Mesothelial cell of epicardium (in vitro differentiated cells): ENCODE measurements around the gene APOBEC3B. TPM values are rescaled to one million over a fixed set of nuclear protein-coding genes. Genes with fewer than 3 reads are reported as not detected.
"Not testable (repeated sequence)": the region's sequence is repeated elsewhere in the genome, so short reads cannot be mapped to it uniquely, and the experiment has no call there.

Source experiments
- DNase-seq, 2 experiments: peaks; one replicate each; pipeline ENCODE4 v3.0.0; 2021; ENCODE audit warnings: low spot score in 2 of 2; ENCODE audit not compliant: unreplicated experiment in 2 of 2
- H3K27ac Mint-ChIP-seq: 2 replicates; pipeline ENCODE4 v1.8.0; 2021; ENCODE audit warnings: mixed read lengths
- H3K27me3 Mint-ChIP-seq: 2 replicates; pipeline ENCODE4 v1.8.0; 2021; ENCODE audit warnings: low read depth, mixed read lengths
- H3K36me3 Mint-ChIP-seq: 2 replicates; pipeline ENCODE4 v1.8.0; 2021; ENCODE audit warnings: mixed read lengths
- H3K4me1 Mint-ChIP-seq: 2 replicates; pipeline ENCODE4 v1.8.0; 2021; ENCODE audit warnings: mixed read lengths
- H3K4me3 Mint-ChIP-seq: 2 replicates; pipeline ENCODE4 v1.8.0; 2021; ENCODE audit warnings: mild to moderate bottlenecking, moderate library complexity, mixed read lengths
- H3K9me3 Mint-ChIP-seq: 2 replicates; pipeline ENCODE4 v1.8.0; 2021; ENCODE audit warnings: mixed read lengths
- total RNA-seq: library from RNA; stranded (reverse); gene quantifications from 3 replicates; pipeline ENCODE4 v1.2.1, GENCODE V29; 2021
- TF ChIP-seq, protein P1 (sequence below): fragments of 200-600 bp; sonication (generic); IDR thresholded peaks from one replicate; pipeline ENCODE4 v1.5.0; 2021; ENCODE audit warnings: antibody characterized with exemption; ENCODE audit not compliant: unreplicated experiment

Gene APOBEC3B
- total RNA-seq, 1 donor from 2014 or later, result 4.3 TPM

DNA sequence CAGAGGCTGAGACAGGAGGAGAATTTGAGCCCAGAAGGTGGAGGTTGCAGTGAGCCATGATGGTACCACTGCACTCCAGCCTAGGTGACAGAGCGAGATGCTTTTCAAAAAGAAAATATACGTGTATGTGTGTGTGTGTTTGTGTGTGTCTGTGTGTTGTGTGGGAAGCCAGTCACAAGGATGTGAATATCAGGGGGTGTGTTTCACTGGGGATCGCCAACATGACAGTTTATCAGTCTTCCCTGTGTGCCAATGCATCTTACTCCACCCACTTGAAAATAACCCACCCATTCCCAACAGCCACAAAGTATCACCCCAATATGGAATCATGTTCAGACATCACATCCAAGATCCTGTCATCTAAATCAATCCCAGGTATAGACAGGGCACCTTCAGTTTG is 10.4 kb upstream of the APOBEC3B start:
- no peak for DNase-seq
- peaks cover 18% of the 10 kb centered on the region for H3K27me3 Mint-ChIP-seq
- H3K9me3 Mint-ChIP-seq, result no peaks in the 10 kb centered on the region
- no peaks in the 10 kb centered on the region for H3K36me3 Mint-ChIP-seq
- no peaks in the 10 kb centered on the region for H3K4me1 Mint-ChIP-seq
- no peak overlapping the region for H3K4me3 Mint-ChIP-seq
- TF ChIP-seq, protein P1, sequence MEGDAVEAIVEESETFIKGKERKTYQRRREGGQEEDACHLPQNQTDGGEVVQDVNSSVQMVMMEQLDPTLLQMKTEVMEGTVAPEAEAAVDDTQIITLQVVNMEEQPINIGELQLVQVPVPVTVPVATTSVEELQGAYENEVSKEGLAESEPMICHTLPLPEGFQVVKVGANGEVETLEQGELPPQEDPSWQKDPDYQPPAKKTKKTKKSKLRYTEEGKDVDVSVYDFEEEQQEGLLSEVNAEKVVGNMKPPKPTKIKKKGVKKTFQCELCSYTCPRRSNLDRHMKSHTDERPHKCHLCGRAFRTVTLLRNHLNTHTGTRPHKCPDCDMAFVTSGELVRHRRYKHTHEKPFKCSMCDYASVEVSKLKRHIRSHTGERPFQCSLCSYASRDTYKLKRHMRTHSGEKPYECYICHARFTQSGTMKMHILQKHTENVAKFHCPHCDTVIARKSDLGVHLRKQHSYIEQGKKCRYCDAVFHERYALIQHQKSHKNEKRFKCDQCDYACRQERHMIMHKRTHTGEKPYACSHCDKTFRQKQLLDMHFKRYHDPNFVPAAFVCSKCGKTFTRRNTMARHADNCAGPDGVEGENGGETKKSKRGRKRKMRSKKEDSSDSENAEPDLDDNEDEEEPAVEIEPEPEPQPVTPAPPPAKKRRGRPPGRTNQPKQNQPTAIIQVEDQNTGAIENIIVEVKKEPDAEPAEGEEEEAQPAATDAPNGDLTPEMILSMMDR, result no peak
- H3K27ac Mint-ChIP-seq, result no peak overlapping the region

DNA sequence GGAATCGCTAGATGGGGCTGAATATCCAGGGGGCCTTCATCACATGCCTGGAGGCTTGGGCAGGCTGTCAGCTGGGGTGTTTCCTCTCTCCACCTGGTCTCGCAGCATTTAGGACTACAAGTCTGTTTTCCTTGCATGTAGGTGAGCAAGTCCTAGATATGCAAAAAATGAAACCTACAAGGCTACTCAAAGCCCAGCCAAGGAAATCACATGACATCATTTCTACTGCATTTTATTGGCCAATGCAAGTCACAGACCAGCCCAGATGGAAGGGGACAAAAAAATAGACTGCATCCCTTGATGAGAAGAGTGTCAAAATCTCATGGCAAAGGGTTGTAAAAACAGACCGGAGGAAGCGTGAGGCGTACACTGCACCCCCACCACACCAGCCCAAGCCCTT is 9.6 kb upstream of the APOBEC3B start:
- no peak overlapping the region for H3K4me3 Mint-ChIP-seq
- H3K36me3 Mint-ChIP-seq, result no peaks in the 10 kb centered on the region
- no peaks in the 10 kb centered on the region for H3K4me1 Mint-ChIP-seq
- H3K9me3 Mint-ChIP-seq, result no peaks in the 10 kb centered on the region
- peaks cover 16% of the 10 kb centered on the region for H3K27me3 Mint-ChIP-seq
- no peak overlapping the region for H3K27ac Mint-ChIP-seq
- no peak for DNase-seq
- TF ChIP-seq, protein P1, result no peak

DNA sequence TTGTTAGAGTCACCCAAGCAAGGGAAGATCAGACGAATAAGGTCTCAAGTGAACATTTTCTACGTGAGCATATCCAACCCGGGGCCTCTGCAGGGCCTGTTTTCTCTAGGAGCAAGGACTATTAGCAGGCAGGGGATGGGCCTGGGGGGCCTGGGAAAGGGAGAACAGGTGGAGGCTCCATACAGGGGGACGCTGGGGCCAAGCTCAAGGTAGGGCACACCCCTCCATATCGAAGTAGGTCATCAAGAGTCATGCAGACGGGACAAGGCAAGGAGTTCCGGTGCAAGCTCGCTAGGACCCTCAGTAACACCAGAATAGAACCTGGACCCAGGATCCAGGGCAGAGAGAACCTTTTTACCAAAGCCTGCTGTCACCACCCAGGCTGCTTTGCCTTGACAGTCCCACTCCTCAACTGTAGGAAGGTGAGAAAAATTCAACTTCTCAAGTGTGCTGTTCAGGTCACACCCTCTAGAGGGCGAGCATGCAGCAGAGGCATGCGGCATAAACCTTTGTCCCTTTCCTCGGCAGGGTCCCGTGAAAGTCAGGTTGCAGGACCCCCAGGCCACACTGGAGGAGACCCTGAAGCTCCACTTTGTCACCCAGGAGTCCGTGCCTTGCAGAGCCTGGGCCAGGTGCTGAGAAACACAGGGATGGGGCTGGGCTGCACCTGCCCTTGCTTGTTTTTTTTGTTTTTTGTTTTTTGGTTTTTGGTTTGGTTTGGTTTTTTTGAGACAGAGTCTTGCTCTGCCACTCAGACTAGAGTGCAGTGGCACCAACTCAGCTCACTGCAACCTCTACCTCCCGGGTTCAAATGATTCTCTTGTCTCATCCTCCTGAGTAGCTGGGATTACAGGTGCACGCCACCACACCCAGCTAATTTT is 8.6 kb upstream of the APOBEC3B start:
- Mint-ChIP-seq H3K4me3 (no peak overlapping the region), H3K4me1 (no peaks in the 10 kb centered on the region), H3K36me3 (no peaks in the 10 kb centered on the region), H3K27me3 (peaks cover 16% of the 10 kb centered on the region), H3K27ac (no peak overlapping the region), H3K9me3 (no peaks in the 10 kb centered on the region)
- TF ChIP-seq, protein P1, result peak; percentile 81
- no peak for DNase-seq

DNA sequence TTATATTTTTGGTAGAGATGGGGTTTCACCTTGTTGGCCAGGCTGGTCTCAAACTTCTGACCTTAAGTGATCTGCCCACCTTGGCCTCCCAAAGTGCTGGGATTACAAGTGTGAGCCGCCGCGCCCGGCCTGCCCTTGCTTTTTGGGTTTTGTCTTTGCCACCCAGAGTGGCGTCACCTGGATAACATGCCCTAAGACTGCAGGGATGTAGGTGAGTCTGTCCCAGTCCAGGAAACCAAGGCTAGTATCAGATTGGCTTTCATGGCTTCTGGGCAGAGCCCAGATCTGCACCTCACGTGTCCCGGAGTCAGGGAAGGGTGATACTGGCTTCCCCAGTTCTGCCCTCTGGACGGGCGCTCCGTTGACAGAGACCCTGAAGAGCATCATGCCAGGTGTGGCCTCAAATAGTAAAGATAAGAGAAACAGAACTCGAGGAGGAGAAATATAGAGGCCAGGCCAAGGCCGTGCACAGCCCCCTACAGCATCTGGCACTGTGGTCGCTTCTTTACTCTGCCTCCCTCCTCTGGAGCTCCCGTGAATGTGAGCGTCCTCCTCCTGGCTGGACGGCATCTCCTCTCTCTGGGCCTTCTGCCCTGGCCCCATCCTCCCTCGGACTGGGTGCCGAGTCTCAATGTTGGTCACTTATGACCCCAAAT is 7.8 kb upstream of the APOBEC3B start:
- H3K27ac Mint-ChIP-seq, result no peak overlapping the region
- H3K27me3 Mint-ChIP-seq, result peaks cover 14% of the 10 kb centered on the region
- DNase-seq, result no peak
- H3K36me3 Mint-ChIP-seq, result no peaks in the 10 kb centered on the region
- no peaks in the 10 kb centered on the region for H3K9me3 Mint-ChIP-seq
- no peaks in the 10 kb centered on the region for H3K4me1 Mint-ChIP-seq
- TF ChIP-seq, protein P1, result no peak
- no peak overlapping the region for H3K4me3 Mint-ChIP-seq

DNA sequence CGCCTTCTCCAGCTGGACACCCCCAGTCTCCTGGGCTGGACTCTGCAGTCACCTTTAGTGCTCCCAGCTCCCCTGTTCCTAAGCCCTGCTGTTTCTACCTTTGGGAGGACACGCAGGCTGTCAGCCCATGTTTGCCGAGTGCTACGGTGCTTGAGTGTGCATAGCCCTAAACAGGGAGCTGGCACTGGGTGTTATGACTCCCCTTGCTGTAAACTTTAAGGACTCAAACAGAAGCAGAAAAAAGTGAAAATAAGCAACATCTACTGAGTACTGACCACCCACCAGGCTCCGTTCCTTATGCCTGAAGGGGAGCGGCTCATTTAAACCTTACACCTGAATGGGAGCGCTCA is 7.3 kb upstream of the APOBEC3B start:
- Mint-ChIP-seq H3K4me3 (no peak overlapping the region), H3K27ac (no peak overlapping the region), H3K9me3 (no peaks in the 10 kb centered on the region), H3K4me1 (no peaks in the 10 kb centered on the region), H3K27me3 (peaks cover 14% of the 10 kb centered on the region), H3K36me3 (no peaks in the 10 kb centered on the region)
- DNase-seq, result no peak
- TF ChIP-seq, protein P1, result no peak

- H3K27ac Mint-ChIP-seq, DNase-seq, H3K4me3 Mint-ChIP-seq, H3K27me3 Mint-ChIP-seq, H3K9me3 Mint-ChIP-seq, H3K36me3 Mint-ChIP-seq: not testable (repeated sequence)
- peaks cover 11% of the 10 kb centered on the region for H3K4me1 Mint-ChIP-seq
Measured at GRCh38 chr22:38977289-38977688, 4.9 kb upstream of the APOBEC3B start.

GRCh38 chr22:38980587-38980986 is 1.6 kb upstream of the APOBEC3B start:
- not testable (repeated sequence) for H3K27me3 Mint-ChIP-seq, H3K4me3 Mint-ChIP-seq, DNase-seq, H3K36me3 Mint-ChIP-seq, H3K27ac Mint-ChIP-seq, H3K9me3 Mint-ChIP-seq
- peaks cover 13% of the 10 kb centered on the region for H3K4me1 Mint-ChIP-seq
